HepG2 (cell line): ENCODE measurements around the gene SMURF1. TPM values are rescaled to one million over a fixed set of nuclear protein-coding genes. Genes with fewer than 3 reads are reported as not detected.

ENCODE experiments used
- ATAC-seq: fragments of 200-7000 bp; cut with Tn5 transposase; 3 replicates; pipeline ENCODE4 v1.9.1; 2020; ENCODE audit warnings: mild to moderate bottlenecking, moderate library complexity
- BruUV-seq: library from RNA; stranded (reverse); fragments of 400-500 nt; replicated peaks from 2 replicates; lab custom pipeline; 2021; lab: Mats Ljungman, UMichigan
- CTCF ChIA-PET: fragments of 300-600 bp; formaldehyde crosslinking; extraction: SDS; loops from one replicate; lab custom pipeline; 2021; ENCODE audit warnings: low total read pairs, inconsistent platforms, low intra/inter-chr PET ratio; lab: Yijun Ruan, JAX
- POLR2A ChIA-PET: fragments of 350-600 bp; sonication (Branson Sonifier 250); formaldehyde crosslinking; loops from one replicate; lab custom pipeline; 2020; ENCODE audit warnings: antibody characterized with exemption, inconsistent platforms; lab: Yijun Ruan, JAX
- DNase-seq: peaks from one replicate; pipeline ENCODE4 v3.0.0-alpha.2; 2015; ENCODE audit warnings: low spot score
- FAIRE-seq: peaks from 3 replicates; lab custom pipeline; 2011; peaks lifted over from hg19 to GRCh38; lab: Jason Lieb, UNC
- H2AFZ ChIP-seq: one replicate; pipeline ENCODE4 v1.6.1; 2011; ENCODE audit warnings: low read length, inconsistent platforms
- H3K27ac ChIP-seq: fragments of 300-600 bp; 3 replicates; pipeline ENCODE4 v1.8.0; 2011; ENCODE audit warnings: mixed run types, mild to moderate bottlenecking, mixed read lengths, low read length, inconsistent platforms; ENCODE audit not compliant: insufficient read depth; ENCODE audit errors: extremely low read length
- H3K27me3 ChIP-seq, 2 experiments: fragments of 200-600 bp in 1 of 2; 2 replicates in 1 of 2; 3 replicates in 1 of 2; pipeline versions ENCODE4 v1.6.0 to v1.8.0; 2011; ENCODE audit warnings: low read length in 2 of 2, mild to moderate bottlenecking in 2 of 2, moderate library complexity in 2 of 2, inconsistent platforms in 1 of 2; ENCODE audit not compliant: insufficient read depth in 2 of 2, control insufficient read depth in 1 of 2
- H3K36me3 ChIP-seq, 2 experiments: fragments of 200-600 bp in 1 of 2; replicated peaks in 1 of 2; 2 replicates in 1 of 2; 3 replicates in 1 of 2; pipeline versions ENCODE4 v1.5.1 to v1.8.0; 2011; ENCODE audit warnings: low read length in 2 of 2, inconsistent platforms in 1 of 2; ENCODE audit not compliant: insufficient read depth in 2 of 2, control insufficient read depth in 1 of 2
- H3K4me1 ChIP-seq: 2 replicates; pipeline ENCODE4 v1.5.1; 2012; ENCODE audit warnings: low read length, inconsistent platforms; ENCODE audit not compliant: insufficient read depth
- H3K4me2 ChIP-seq: 2 replicates; pipeline ENCODE4 v1.6.0; 2011; ENCODE audit warnings: low read depth, low read length, inconsistent platforms
- H3K4me3 ChIP-seq, 3 experiments: fragments of 200-600 bp in 1 of 3; sonication (generic), shearing (Covaris generic) in 1 of 3; replicated peaks in 1 of 3; 2 replicates each; pipeline ENCODE4 v1.5.1; 2011 to 2016; ENCODE audit warnings: low read length in 3 of 3, inconsistent platforms in 2 of 3, low read depth in 2 of 3, mild to moderate bottlenecking in 2 of 3, control low read depth in 1 of 3, mixed read lengths in 1 of 3; ENCODE audit not compliant: insufficient read depth in 1 of 3
- H3K79me2 ChIP-seq: one replicate; pipeline ENCODE4 v1.6.1; 2011; ENCODE audit warnings: low read length, inconsistent platforms; ENCODE audit not compliant: insufficient read depth
- H3K9ac ChIP-seq: 2 replicates; pipeline ENCODE4 v1.6.0; 2011; ENCODE audit warnings: mild to moderate bottlenecking, low read depth, low read length, inconsistent platforms; ENCODE audit not compliant: insufficient read depth
- H3K9me3 ChIP-seq: 2 replicates; pipeline ENCODE4 v1.5.1; 2012; ENCODE audit warnings: mild to moderate bottlenecking, low read length
- H4K20me1 ChIP-seq: 2 replicates; pipeline ENCODE4 v1.6.0; 2011; ENCODE audit warnings: inconsistent platforms, mild to moderate bottlenecking, low read length, moderate library complexity; ENCODE audit not compliant: insufficient read depth
- SSRP1 ChIP-seq: IDR thresholded peaks from 2 replicates; pipeline ENCODE4 v1.6.1; 2016; ENCODE audit warnings: control low read depth
- ZHX1 ChIP-seq: sonication (generic); formaldehyde crosslinking; IDR thresholded peaks from 2 replicates; pipeline ENCODE4 v1.8.1; 2022; ENCODE audit warnings: low read depth, mild to moderate bottlenecking, missing genetic modification reagents
- ZNF121 ChIP-seq: sonication (generic); formaldehyde crosslinking; IDR thresholded peaks from 2 replicates; pipeline ENCODE4 v1.5.0; 2020; ENCODE audit warnings: mild to moderate bottlenecking, missing genetic modification reagents
- ZNF33A ChIP-seq: sonication (generic); formaldehyde crosslinking; IDR thresholded peaks from 2 replicates; pipeline ENCODE4 v1.5.1; 2020; ENCODE audit warnings: missing genetic modification reagents, mild to moderate bottlenecking, moderate library complexity, borderline replicate concordance
- ZNF687 ChIP-seq: sonication (generic); formaldehyde crosslinking; IDR thresholded peaks from 2 replicates; pipeline ENCODE4 v1.5.1; 2020; ENCODE audit warnings: mild to moderate bottlenecking, missing genetic modification reagents, moderate library complexity
- ZSCAN30 ChIP-seq: sonication (generic); formaldehyde crosslinking; IDR thresholded peaks from 2 replicates; pipeline ENCODE4 v1.5.0; 2020; ENCODE audit warnings: mild to moderate bottlenecking, missing genetic modification reagents
- WGBS: methylation state at CpG from one replicate; pipeline ENCODE4 v1.1.6; 2017; ENCODE audit warnings: low lambda C conversion rate; 5-methylcytosine and 5-hydroxymethylcytosine counted together
- in situ Hi-C: cut with HindIII; loops from 2 replicates; pipeline ENCODE4 v1.10.0; 2017; ENCODE audit warnings: low pct_unique_long_range_greater_than_20kb; ENCODE audit not compliant: extremely low pct_ligation_motif_present
- intact Hi-C: fragments of 100-400 bp; cut with micrococcal nuclease; formaldehyde crosslinking; loops from one replicate; pipeline ENCODE4 v1.10.0; 2022; ENCODE audit not compliant: unreplicated experiment
- polyA plus RNA-seq, 8 experiments: library from polyadenylated mRNA; depleted of rRNA in 3 of 8; stranded (reverse) in 7 of 8; unstranded in 1 of 8; fragments of >200 nt; fragmentation: Illumina TruSeq in 4 of 8; extraction: Trizol in 4 of 8; gene quantifications; 2 replicates each; pipeline versions ENCODE4 v1.2.1 to v1.2.3, GENCODE V29; 2011 to 2016; ENCODE audit warnings: low read depth in 4 of 8, missing spikeins in 1 of 8, mixed read lengths in 1 of 8; ENCODE audit not compliant: insufficient read depth in 1 of 8
- total RNA-seq, 5 experiments: library from RNA; depleted of rRNA; stranded (reverse); fragments of >200 nt; fragmentation: Illumina TruSeq; extraction: Trizol; gene quantifications; 2 replicates each; pipeline ENCODE4 v1.2.3, GENCODE V29; 2016; ENCODE audit warnings: low read depth in 1 of 5
- TF ChIP-seq, protein P1 (sequence below): fragments of 450-650 bp; IDR thresholded peaks from 2 replicates; pipeline ENCODE4 v1.6.1; 2017; ENCODE audit warnings: mild to moderate bottlenecking

Gene SMURF1
- total and polyA plus RNA-seq, 2 of the 13 experiments (the other 11 are each of a cell fraction or from before 2014, with no cell fraction given), result 8.3 to 11.1 TPM

DNA sequence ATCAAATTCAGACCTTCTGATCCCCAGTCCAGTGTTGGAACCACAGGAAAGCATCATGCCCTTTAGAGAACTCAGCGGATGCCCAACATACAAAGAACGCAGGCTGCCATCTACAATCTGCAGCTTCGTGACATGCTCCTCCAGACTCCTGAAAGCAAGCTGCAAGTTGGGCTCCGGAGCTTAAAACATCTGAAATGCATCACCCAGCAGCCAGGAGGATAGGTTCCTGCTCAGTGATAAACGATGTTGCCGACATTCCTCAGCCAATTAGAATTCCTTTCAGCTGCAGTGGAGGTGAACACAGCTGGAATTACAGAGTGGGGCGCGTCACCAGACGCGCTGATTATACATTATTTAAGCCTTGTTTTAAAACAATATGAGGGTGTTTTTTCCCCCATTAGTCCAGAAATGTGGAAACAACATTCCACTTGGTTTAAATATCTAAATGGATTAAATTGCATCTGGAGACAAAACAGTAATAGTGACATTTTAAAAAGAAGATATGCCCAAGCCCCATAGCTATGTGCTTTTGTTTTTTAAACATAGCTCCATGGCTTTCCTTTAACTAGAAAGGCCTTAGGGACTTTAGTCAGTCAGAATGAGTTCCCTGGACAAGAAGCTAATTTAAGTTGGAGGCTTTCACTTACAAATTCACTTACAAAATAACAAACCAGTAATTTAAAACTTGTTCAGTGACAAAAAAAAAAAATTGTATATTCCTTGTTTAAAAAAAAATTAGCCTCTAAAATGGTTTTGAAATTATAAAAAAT is 6.3 kb downstream of the SMURF1 start (continued):
- TF ChIP-seq ZNF687 (CRISPR knock-in tag) (no peak), SSRP1 (CRISPR knock-in tag) (no peak), ZNF33A (CRISPR knock-in tag) (no peak), ZHX1 (CRISPR knock-in tag) (no peak)

DNA sequence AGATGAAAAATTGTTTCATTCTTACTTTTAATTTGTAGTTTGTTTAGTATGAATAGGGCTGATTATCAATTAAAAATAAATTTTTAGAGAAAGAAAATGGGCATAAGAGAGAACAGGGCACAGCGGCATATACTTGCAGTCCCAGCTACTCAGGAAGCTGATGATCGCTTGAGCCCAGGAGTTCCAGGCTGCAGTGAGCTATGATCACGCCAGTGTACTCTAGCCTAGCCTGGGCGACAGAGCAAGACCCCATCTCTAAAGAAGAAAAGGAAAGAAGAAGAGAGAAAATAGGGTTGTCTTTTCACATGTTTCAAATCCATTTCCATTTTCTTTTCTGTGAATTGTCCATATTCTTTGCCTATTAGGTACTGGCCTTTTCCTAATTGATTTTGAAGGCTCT is 8.0 kb downstream of the SMURF1 start:
- Histone ChIP-seq H4K20me1 (peaks cover 11% of the 10 kb centered on the region; the same call in 1 of the 2 replicates), H3K4me3 (no peak overlapping the region), H3K79me2 (peaks cover 95% of the 10 kb centered on the region), H3K4me2 (no peak overlapping the region), H3K9me3 (no peaks in the 10 kb centered on the region), H3K4me1 (peaks cover 65% of the 10 kb centered on the region), H3K36me3 (no peaks in the 10 kb centered on the region), H3K27me3 (no peaks in the 10 kb centered on the region), H2AFZ (no peak overlapping the region), H3K27ac (no peak overlapping the region), H3K9ac (no peak overlapping the region)
- ChIA-PET POLR2A (no interaction called here), CTCF (no interaction called here)
- in situ Hi-C loops (no loop called here), intact Hi-C loops (no loop called here)
- FAIRE-seq, result no peak
- no peak for ATAC-seq
- WGBS, result 97% methylated on average over 4 of the region's 4 CpGs
- TF ChIP-seq, protein P1, sequence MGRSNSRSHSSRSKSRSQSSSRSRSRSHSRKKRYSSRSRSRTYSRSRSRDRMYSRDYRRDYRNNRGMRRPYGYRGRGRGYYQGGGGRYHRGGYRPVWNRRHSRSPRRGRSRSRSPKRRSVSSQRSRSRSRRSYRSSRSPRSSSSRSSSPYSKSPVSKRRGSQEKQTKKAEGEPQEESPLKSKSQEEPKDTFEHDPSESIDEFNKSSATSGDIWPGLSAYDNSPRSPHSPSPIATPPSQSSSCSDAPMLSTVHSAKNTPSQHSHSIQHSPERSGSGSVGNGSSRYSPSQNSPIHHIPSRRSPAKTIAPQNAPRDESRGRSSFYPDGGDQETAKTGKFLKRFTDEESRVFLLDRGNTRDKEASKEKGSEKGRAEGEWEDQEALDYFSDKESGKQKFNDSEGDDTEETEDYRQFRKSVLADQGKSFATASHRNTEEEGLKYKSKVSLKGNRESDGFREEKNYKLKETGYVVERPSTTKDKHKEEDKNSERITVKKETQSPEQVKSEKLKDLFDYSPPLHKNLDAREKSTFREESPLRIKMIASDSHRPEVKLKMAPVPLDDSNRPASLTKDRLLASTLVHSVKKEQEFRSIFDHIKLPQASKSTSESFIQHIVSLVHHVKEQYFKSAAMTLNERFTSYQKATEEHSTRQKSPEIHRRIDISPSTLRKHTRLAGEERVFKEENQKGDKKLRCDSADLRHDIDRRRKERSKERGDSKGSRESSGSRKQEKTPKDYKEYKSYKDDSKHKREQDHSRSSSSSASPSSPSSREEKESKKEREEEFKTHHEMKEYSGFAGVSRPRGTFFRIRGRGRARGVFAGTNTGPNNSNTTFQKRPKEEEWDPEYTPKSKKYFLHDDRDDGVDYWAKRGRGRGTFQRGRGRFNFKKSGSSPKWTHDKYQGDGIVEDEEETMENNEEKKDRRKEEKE, result no peak
- TF ChIP-seq ZNF121, result peak; percentile 72
- no peak for TF ChIP-seq ZSCAN30
- BruUV-seq, result no TSS peak
- DNase-seq, result no peak
